ENCODE results near the gene RTF2. TPM values are rescaled to one million over a fixed set of nuclear protein-coding genes. Genes with fewer than 3 reads are reported as not detected.

The RTF2 gene
- total and polyA plus RNA-seq, 2 experiments from 2014 or later, result 28.2 to 53.7 TPM

DNA sequence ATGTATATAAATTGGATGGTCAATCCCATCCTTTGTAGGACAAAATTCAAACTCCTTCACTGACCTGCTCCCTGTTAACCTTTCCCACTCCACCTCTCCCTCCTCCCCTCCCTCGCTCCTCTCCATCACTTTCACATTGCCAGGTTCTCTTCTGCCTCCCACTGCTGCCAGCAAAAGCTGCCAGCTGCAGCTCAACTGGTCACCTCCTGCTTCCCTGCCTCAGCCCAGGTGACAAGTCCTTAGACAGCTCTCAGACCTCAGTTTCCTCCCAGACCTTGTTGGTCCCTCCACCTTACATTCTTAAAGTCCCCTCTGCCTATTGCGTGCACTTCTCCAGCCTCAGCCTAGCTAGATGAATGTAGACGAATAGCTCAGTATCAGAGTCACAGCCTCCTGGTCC is 23.3 kb upstream of the RTF2 start:
- no peak for ATAC-seq
- H3K27me3 ChIP-seq (ENCODE audit: insufficient read depth), result no peaks in the 10 kb centered on the region
- no peak for TF ChIP-seq POLR2AphosphoS5 (IDR thresholded peaks at IDR 0.05; ENCODE audit: low read depth)
- no peak for TF ChIP-seq JUNB (IDR thresholded peaks at IDR 0.05; ENCODE audit: unreplicated experiment)
- no peak for TF ChIP-seq ZNF331 (CRISPR knock-in tag; IDR thresholded peaks at IDR 0.05; ENCODE audit: low read depth)
- TF ChIP-seq, protein P1, sequence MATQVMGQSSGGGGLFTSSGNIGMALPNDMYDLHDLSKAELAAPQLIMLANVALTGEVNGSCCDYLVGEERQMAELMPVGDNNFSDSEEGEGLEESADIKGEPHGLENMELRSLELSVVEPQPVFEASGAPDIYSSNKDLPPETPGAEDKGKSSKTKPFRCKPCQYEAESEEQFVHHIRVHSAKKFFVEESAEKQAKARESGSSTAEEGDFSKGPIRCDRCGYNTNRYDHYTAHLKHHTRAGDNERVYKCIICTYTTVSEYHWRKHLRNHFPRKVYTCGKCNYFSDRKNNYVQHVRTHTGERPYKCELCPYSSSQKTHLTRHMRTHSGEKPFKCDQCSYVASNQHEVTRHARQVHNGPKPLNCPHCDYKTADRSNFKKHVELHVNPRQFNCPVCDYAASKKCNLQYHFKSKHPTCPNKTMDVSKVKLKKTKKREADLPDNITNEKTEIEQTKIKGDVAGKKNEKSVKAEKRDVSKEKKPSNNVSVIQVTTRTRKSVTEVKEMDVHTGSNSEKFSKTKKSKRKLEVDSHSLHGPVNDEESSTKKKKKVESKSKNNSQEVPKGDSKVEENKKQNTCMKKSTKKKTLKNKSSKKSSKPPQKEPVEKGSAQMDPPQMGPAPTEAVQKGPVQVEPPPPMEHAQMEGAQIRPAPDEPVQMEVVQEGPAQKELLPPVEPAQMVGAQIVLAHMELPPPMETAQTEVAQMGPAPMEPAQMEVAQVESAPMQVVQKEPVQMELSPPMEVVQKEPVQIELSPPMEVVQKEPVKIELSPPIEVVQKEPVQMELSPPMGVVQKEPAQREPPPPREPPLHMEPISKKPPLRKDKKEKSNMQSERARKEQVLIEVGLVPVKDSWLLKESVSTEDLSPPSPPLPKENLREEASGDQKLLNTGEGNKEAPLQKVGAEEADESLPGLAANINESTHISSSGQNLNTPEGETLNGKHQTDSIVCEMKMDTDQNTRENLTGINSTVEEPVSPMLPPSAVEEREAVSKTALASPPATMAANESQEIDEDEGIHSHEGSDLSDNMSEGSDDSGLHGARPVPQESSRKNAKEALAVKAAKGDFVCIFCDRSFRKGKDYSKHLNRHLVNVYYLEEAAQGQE (IDR thresholded peaks at IDR 0.05; ENCODE audit: unreplicated experiment), result no peak
- TF ChIP-seq ZNF114 (CRISPR knock-in tag; IDR thresholded peaks at IDR 0.05), result no peak
- no peak for TF ChIP-seq STAT1 (IDR thresholded peaks at IDR 0.05; ENCODE audit: unreplicated experiment)
- H3K36me3 ChIP-seq (ENCODE audit: insufficient read depth), result no peaks in the 10 kb centered on the region
- no peaks in the 10 kb centered on the region for H3K79me2 ChIP-seq (replicated peaks; ENCODE audit: insufficient read depth)
- H3K4me3 ChIP-seq, result no peak overlapping the region
- H3K4me2 ChIP-seq, result no peak overlapping the region
- H3K4me1 Mint-ChIP-seq, result no peaks in the 10 kb centered on the region; the same call in 2 of the 3 replicates
- H4K20me1 ChIP-seq (replicated peaks; ENCODE audit: insufficient read depth), result no peaks in the 10 kb centered on the region
- H3K4me3 Mint-ChIP-seq, result no peak overlapping the region
- H3K9me2 ChIP-seq (ENCODE audit: insufficient read depth), result no peaks in the 10 kb centered on the region
- no peaks in the 10 kb centered on the region for H3K9me3 Mint-ChIP-seq
- no peaks in the 10 kb centered on the region for H3K36me3 Mint-ChIP-seq (ENCODE audit: low read depth)
- H3K27ac Mint-ChIP-seq, result no peak overlapping the region
- no peaks in the 10 kb centered on the region for H3K4me1 ChIP-seq (ENCODE audit: insufficient read depth)
- H2AFZ ChIP-seq, result no peak overlapping the region
- H3K27ac ChIP-seq (ENCODE audit: low read depth), result no peak overlapping the region
- H3K27me3 Mint-ChIP-seq (ENCODE audit: insufficient read depth, low read depth, poor library complexity), result peaks cover 8% of the 10 kb centered on the region
- no peak for DNase-seq (ENCODE audit: low spot score)
- no peaks in the 10 kb centered on the region for H3F3A ChIP-seq (replicated peaks; ENCODE audit: low read depth)

- peaks cover 8% of the 10 kb centered on the region for H3K27me3 Mint-ChIP-seq (ENCODE audit: insufficient read depth, low read depth, poor library complexity)
- no peak overlapping the region for H3K4me3 ChIP-seq
- H3K9me2 ChIP-seq (ENCODE audit: insufficient read depth), result no peaks in the 10 kb centered on the region
- H3K27me3 ChIP-seq (ENCODE audit: insufficient read depth), result no peaks in the 10 kb centered on the region
- no peaks in the 10 kb centered on the region for H3K79me2 ChIP-seq (replicated peaks; ENCODE audit: insufficient read depth)
- ATAC-seq (no peak), DNase-seq (ENCODE audit: low spot score) (no peak)
- no peak overlapping the region for H3K4me3 Mint-ChIP-seq
- H4K20me1 ChIP-seq (replicated peaks; ENCODE audit: insufficient read depth), result no peaks in the 10 kb centered on the region
- no peak overlapping the region for H3K27ac Mint-ChIP-seq
- no peaks in the 10 kb centered on the region for H3K36me3 Mint-ChIP-seq (ENCODE audit: low read depth)
- H3K4me1 Mint-ChIP-seq, result no peaks in the 10 kb centered on the region; the same call in 2 of the 3 replicates
- H3K4me1 ChIP-seq (ENCODE audit: insufficient read depth), result no peaks in the 10 kb centered on the region
- no peaks in the 10 kb centered on the region for H3K36me3 ChIP-seq (ENCODE audit: insufficient read depth)
- H2AFZ ChIP-seq, result no peak overlapping the region
- H3K4me2 ChIP-seq, result no peak overlapping the region
- no peaks in the 10 kb centered on the region for H3F3A ChIP-seq (replicated peaks; ENCODE audit: low read depth)
- no peak overlapping the region for H3K27ac ChIP-seq (ENCODE audit: low read depth)
- no peaks in the 10 kb centered on the region for H3K9me3 Mint-ChIP-seq
- TF ChIP-seq CREB1 (CRISPR knock-in tag; IDR thresholded peaks at IDR 0.05; ENCODE audit: low read depth), result no peak
- TF ChIP-seq ZNF114 (CRISPR knock-in tag; IDR thresholded peaks at IDR 0.05), result no peak
- no peak for TF ChIP-seq NANOG (IDR thresholded peaks at IDR 0.05; ENCODE audit: borderline replicate concordance)
- no peak for TF ChIP-seq POLR2AphosphoS5 (IDR thresholded peaks at IDR 0.05; ENCODE audit: low read depth)
- no peak for TF ChIP-seq EZH2 (IDR thresholded peaks at IDR 0.05; ENCODE audit: low read depth, unreplicated experiment)
- TF ChIP-seq, protein P1 (IDR thresholded peaks at IDR 0.05; ENCODE audit: unreplicated experiment), result no peak
Observed at GRCh38 chr20:56445540-56445939, 22.9 kb upstream of the RTF2 start.
